Mesenchymal stem cell (in vitro differentiated cells and primary cell): ENCODE data around the gene CIB1. TPM values are rescaled to one million over a fixed set of nuclear protein-coding genes. Genes with fewer than 3 reads are reported as not detected.

Source experiments
- small RNA-seq: library from polyadenylated mRNA; stranded (forward); fragments of <200 nt; extraction: miRNeasy Mini kit (QIAGEN cat#:217004); gene quantifications from one replicate; pipeline ENCODE3, GENCODE V24; 2013; ENCODE audit warnings: low read depth

Gene CIB1

Small RNAs within 50 kb of the gene (small RNA-seq; reads per million reads assigned to genes)
- gene AC091167.3 = not detected
